ENCODE data around the gene CDC14B.
A peak's percentile ranks its signal among the peaks of the same experiment; 100 is the strongest.

CDC14B gene

DNA sequence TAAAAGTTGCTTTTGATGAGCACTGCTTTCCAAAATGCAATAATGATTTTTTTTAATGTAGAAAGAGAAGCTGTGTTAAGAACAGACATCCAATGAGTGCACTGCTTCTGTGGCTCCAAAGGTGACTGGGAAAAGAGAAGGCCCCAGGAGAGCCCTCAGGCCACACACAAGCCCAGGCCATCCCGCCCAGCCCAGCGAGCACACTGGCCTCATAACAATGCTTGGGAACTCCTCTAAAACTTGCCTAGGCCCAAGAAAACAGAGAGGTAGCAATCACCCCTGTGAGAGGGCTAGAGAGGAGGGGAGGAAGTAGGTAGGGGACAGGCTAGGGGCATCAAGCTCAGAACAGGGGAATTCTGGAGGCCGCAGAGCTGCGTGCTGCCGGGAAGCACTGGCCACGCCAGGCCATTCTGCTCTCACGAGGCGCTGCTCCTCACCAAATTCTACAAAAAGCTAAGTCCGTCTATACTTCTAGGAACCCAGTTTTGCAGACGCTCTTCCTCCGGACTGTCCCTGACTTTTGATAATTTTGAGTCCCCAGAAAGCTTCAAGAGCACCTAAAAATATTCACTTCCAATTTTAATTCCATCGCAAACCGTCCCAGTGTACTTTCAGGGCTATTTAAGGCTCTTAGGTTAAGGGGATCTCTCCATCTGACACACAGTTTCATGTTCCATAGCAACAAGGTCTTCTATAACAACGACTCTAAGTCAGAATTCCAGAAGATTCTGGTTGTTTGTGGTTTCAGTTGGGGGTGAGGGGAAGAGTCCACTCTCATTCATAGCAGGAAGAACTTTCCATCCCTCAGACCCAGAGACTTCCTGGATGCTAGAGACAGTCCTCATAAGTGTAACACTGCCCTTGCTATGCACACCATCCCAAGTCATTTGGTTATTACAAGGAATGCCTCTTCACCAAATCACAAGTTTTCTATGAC is 118.7 kb downstream of the CDC14B start:
- DNase-seq: no peak

DNA sequence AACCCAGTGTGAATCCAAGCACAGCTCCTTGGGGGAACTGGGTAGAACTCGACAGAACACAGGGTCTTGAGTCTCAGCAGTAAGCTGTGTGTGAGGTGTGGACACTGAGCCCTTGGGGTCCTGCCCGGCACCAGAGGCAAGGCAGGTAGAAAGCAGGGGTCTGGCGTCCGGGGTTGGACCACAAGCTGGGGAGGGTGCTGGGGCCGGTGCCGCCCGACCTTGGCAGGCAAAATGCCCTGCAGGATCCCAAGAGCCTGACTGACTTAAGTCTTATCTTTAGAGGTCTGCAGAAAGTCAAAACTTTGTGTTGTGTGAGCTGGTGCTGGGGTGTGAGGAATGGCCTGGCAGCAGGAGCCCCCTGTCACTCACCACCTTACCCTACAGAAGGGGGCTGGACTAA is 120.4 kb downstream of the CDC14B start:
- DNase-seq: no peak

- DNase-seq: no peak
These were observed 120.8 kb downstream of the CDC14B start for GRCh38 chr9:96498796-96499195.

DNA sequence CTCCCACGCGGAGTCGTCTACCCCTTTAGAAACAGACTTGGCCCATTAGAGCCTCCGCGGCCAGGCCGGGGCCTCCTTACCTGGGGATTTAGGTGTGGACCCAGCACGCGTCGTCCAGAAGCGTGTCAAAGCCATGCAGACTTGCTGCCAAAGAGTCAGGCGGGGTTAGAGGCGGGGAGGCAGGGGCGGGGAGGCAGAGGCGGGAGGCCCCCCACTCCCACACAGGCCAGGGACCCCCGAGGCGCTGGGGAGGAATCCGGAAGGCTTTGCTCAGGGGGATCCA is 122.6 kb downstream of the CDC14B start:
- DNase-seq: no peak

GRCh38 chr9:96496368-96497116 is 123.1 kb downstream of the CDC14B start:
- DNase-seq: no peak

GRCh38 chr9:96495341-96495740 is 124.3 kb downstream of the CDC14B start:
- no peak for DNase-seq

- no peak for DNase-seq
These were observed 125.3 kb downstream of the CDC14B start for GRCh38 chr9:96494215-96494800.

GRCh38 chr9:96493757-96494156 is 125.9 kb downstream of the CDC14B start:
- DNase-seq: no peak

DNA sequence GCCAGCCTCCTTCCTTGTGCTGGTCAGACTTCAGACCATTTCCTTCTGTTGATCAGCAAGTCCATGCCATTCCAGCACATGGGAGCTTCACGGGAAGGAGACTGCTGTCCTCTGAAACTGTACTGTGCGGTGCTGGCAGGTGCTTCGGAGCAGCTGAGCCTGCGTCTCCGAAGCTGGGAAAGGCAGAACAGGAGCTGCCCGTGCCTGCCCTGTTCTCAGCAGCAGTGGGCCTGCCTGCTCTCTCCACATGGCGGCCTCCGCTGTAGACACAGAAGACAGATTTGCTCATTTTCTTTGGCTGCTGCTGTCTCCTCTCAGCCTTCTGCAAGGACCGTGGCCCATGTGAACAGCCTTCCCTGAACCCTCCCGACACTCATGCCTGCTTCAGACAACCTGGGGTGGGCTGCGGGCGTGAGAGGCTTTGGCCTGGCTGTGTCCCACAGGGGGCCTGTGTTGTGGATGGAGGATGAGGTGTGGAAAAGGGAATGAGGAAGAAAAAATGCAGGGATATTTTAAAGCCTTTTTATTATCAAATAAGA is 126.6 kb downstream of the CDC14B start:
- no peak for DNase-seq

DNA sequence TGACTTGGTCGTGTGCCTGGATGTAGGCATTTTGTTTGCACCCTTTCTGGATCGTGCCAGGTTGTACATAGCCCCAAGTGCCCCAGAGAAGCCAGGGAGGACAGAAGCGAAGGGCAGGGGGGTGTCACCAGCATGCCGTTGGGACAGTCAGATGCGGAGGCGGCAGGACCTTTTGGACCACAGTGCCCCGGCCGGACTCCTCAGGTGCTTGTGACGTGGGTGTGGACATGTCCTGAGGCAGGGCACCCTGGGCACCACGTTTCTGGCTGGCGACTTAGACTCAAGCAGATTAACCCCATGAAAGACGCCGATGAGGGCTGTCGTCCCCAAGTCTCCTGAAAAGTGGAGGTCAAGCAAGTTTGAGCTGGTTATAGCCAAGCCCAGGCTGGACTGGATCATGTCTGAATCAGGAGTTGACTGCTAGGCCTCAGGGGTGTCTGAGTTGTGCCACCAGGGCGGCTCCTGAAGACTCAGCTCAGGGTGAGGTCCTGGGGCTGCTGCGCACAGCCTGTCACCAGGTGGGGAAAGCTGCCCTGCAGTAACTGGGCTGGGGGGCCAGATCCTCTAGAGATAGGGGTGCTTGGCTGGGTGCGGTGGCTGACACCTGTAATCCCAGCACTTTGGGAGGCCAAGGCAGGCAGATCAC is 127.6 kb downstream of the CDC14B start:
- DNase-seq: no peak

DNA sequence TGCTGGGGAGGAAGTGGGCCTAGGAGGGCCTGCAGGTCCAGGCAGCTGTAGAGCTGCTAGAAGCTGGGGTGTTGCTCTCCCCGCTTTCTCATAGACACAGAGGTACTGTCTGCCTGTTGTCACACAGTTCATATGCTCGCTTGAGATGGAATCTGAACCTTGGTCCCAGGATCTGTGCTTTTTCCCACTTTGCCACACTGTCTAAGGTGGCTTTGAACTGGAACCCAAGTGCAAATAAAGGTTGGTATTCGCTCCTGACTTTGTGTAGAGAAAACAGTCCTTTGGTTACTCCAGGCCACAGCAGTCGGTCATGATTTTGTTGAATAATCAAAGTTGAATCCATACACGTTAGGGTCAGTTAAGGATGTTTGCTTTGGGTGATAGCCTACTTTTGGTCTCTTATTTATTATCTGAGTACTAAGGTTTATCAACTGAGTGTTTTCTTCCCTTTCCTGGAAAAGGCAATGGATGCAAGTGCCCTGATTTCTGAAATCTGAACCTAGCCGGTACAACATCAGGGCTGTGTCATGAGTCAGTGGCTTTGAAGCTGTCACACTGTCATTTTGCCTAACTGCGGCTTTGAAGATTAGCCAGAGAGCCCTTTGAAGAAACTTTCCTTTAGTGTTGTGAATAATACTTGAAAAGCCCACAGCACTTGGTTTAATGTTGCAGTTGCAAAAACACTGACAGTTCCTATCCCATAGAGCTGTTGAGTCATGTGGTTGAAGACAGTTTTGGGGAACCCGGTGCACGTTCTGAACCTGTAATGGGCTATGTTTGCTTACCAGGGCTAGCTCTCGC is 128.4 kb downstream of the CDC14B start:
- DNase-seq: peak; percentile 42

DNA sequence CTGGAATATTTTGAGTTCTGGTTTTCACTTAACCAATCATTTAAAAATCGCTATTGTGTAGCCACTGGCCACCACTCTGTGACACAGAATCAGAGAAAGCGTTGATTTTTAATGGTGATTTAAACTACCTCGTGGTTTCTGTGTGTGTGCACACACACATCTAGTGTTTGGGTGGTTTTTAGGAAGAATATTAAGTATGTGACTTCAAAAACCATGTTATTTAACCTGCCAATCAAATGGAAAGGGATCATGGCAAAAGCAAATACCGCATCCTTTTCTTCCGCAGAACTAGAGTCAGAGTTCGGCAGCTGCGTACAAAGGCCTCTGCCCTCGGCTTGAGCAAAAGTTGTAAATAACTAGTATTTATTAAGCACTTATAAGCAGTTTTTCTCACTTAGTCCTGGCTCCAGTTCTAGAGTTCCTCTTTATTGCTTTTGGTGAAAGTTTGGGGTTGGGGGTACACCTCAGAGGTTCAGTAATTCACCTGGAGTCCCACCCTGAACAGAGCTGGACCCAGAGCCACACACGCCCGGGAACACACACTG is 129.0 kb downstream of the CDC14B start:
- DNase-seq: no peak

- DNase-seq: no peak
These were observed 130.1 kb downstream of the CDC14B start for GRCh38 chr9:96489482-96489979.

DNA sequence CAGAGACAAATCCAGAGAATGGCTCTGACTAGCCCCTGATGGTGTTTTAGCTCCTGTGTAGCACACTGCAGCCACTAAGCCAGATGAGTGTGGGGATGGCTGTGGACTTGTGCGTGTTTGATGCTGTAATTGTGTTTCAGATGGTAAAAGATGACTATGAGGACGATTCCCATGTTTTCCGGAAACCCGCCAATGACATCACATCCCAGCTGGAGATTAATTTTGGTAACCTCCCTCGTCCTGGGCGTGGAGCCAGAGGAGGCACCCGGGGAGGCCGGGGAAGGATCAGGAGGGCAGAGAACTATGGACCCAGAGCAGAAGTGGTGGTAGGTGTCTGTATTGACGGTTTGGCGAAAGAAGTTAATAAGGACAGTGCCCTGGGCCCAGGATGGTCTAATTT is 131.7 kb downstream of the CDC14B start:
- no peak for DNase-seq

DNA sequence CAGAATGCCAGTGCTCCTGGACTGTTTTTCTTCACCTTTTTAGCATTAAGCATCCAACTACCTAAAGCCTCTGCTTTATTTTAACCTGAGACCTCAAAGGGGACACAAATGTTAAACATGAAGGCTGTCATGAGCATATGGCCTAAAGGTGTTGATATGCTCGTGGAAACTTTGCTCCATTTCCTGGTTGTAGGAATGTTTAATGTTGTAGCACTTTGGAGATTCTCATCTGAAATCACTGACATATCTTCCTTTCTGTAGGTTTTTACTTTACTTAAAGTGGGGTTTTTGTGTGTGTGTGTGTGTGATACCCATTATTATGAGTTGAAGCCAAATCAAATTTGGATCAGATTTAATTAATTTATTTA is 132.6 kb downstream of the CDC14B start:
- no peak for DNase-seq

DNA sequence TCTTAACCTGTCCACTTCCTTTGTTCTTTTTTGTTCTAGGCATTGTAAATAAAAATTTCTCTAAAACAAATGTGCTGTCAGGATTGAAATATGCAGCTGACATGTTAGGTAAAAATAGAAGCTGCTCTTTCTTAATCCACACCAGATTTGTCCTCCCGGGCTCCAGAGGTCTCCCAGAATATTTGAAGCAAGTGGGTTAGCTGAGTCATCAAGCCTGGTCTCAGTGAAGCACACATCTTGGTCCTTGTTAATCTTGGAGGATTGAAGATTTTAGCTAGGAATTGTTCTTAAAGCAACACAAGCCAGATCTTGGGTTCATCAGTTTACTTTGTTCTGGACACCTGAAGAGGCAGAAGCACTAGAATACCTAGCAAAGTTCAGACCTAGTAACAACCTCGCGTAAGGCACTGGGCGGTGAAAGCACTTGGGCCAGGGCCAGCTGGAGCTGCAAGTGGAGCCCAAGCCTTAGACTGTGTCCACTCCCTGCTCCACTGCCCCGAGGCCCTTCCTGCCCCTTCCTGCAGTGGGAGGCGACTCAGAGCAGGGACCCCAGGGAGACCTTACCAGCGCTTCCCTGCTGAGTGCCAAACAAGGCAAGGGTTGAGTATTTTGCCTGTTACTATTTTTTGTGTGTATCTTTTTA is 133.1 kb downstream of the CDC14B start:
- DNase-seq: no peak

DNA sequence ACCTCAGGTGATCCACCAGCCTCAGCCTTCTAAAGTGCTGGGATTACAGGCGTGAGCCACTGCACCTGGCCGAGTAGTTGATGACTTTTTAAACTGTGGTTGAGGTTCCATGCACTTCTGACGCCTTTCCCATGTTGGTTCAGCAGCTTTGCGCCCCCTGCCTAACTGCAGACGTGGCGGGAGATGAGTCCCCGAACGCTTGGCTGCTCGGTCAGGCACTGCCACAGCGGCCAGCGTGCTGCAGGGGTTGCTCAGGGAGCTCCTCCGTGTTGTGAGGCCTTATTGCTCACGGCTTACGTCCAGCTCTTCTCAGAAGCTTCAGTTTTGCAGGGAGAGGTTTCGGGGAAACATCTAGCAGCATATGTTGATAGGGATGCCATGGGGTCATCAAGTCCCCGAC is 134.4 kb downstream of the CDC14B start:
- DNase-seq: no peak

DNA sequence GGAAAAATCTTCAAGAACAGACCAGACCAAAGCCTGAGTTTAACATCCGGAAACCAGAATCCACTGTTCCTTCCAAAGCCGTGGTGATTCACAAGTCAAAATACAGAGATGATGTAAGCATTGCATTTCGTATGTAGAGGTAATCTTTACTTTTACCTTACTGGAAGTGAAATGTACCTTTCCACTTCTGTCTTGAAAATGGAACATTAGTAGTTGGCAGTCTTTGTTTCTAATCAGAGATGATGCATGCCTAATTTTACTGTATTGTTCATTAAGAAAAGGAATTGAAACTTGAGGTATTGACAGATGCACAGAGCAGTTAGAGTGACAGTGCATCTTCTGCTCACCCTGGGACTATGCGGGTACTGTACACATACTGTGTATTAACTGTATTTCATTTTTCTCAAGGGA is 135.1 kb downstream of the CDC14B start:
- DNase-seq: no peak

GRCh38 chr9:96483733-96484390 is 135.8 kb downstream of the CDC14B start:
- DNase-seq: no peak

DNA sequence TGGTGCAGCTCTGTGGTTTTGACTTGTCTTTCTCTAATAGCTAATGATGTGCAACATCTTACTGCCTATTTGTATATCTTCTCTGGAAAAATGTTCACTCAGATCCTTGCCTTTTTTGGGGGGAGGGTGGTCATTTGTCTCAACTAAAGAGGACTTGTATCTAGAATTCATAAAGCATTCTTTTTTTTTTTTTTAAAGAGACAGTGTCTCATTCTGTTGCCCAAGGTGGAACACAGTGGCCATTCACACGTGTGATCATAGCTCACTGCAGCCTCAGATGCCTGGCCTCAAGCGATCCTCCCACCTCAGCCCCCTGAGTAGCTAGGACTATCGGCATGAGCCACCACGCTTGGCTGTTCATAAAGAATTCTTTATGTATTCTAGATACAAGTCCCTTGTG is 136.4 kb downstream of the CDC14B start:
- DNase-seq: no peak

- DNase-seq: no peak
These were observed 137.2 kb downstream of the CDC14B start for GRCh38 chr9:96482476-96482875.
